IPS DF 19.7 (cell line): Measurements from ENCODE around the gene PCP2.
A peak's percentile ranks its signal among the peaks of the same experiment; 100 is the strongest.

Source experiments
- DNase-seq: peaks from one replicate; pipeline ENCODE4 v3.0.0-alpha.2; 2013; ENCODE audit warnings: low read depth, low spot score

The PCP2 gene

GRCh38 chr19:7633698-7634097 lies at the start of gene PCP2:
TSS of gene PCP2 (minus strand) at chr19:7633719. CDS start at chr19:7633457, 262 bp downstream.
- DNase-seq: no peak

GRCh38 chr19:7682175-7682855 lies 48.8 kb upstream of the PCP2 start:
- no peak for DNase-seq

DNA sequence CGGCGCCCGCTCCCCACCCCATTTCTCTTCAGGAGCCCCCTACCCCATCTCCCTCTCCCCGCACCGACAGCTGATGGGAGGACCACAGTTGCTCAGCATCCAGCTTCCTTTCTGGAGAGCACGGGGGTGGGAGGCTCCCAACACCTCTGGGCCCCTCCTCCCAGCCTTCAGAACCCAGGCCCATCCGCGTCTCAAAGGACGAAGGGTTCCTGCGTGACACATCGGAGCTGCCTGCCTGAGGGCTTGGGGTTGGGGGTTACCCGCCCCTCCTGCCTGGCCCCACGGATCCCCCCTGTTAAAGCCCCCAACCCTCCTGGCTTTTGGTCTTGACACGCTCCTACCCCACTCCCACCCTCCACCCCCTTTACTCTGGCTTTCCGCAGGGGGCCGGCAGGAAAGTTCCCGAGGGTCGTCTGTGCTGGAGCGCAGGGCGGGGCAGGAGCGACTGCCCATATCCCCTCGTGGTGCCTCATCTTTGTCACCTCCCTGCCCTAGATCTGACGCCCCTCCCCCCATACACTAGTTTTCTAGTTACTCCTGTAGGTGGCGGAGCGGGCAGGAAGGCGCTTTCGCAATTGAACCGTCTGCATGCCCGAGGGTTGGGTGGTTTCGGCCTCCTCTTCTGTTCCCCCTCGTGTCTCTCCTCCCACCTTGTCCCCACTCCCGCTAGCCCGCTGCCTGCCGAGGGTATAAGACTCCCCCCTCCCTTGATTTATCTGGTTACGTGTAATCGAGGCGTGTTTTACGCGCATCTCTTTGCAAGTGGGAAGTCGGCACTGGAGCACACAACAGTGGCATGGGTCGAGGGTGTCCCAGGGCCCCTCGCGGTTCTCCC lies 48.0 kb upstream of the PCP2 start:
- DNase-seq: peak; percentile 67

- DNase-seq: no peak
These were observed 47.3 kb upstream of the PCP2 start, which contains the start of gene TRAPPC5 for GRCh38 chr19:7680606-7681339. TSS of gene TRAPPC5 (plus strand) at chr19:7680833. CDS start at chr19:7682254, 1,421 bp downstream.

DNA sequence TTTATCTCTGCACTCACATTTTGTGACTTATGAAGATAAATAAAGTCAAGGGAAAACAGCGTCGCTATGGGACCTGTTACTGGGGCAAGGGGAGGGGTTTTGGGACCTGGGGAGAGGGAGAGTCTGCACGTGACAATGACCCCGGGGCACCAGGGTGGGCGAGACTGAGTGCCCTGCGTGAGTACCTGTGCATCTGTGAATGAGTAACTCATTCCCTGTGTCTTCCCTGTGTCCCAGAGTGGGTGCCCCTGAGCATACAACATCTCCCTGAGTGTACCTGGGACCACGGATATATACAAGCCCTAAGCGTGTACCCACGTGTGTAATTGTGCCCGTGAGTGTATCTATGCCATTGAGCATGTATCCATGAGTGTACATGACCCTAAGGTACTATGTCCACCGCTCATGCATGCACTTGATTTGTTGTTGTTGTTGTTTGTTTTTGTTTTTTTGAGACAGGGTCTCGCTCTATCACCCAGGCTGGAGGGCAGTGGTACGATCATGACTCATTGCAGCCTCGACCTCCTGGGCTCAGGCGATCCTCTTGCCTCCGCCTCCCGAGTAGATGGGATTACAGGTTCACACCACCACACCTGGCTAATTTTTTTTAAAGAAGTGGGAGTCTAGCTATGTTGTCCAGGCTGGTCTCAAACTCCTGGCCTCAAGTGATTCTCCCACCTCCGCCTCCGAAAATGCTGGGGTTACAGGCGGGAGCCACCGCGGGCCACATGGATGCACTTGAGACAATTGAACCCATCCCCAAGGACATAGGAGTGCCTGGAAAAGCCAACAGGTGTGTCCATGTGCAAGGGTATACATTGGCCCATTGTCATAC lies 46.5 kb upstream of the PCP2 start:
- no peak for DNase-seq

- DNase-seq: no peak
These were observed 45.6 kb upstream of the PCP2 start for GRCh38 chr19:7678971-7679751.

- DNase-seq: no peak
These were observed 44.3 kb upstream of the PCP2 start for GRCh38 chr19:7677669-7678311.

DNA sequence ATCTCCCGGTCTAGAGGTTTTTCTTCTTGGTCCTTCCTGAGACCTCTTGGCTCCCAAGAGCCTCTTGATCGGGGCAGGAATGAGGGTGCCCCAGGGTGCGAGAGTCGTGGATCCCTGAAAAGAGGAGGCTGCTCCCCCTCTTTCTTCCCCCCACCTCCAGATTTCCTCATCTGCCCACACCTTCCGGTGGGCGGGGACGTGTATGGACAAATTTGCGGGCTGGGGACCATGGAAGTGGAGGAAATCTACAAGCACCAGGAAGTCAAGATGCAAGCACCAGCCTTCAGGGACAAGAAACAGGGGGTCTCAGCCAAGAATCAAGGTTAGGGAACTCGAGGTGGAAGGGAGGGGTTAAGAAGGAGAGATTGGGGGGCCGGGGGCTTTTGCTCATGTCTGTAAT lies 43.3 kb upstream of the PCP2 start, which contains the start of gene MCEMP1:
MCEMP1 (plus strand) TSS at position 237 of the 400 bp plus-strand sequence; CDS start at position 268, 31 bp downstream.
- no peak for DNase-seq

DNA sequence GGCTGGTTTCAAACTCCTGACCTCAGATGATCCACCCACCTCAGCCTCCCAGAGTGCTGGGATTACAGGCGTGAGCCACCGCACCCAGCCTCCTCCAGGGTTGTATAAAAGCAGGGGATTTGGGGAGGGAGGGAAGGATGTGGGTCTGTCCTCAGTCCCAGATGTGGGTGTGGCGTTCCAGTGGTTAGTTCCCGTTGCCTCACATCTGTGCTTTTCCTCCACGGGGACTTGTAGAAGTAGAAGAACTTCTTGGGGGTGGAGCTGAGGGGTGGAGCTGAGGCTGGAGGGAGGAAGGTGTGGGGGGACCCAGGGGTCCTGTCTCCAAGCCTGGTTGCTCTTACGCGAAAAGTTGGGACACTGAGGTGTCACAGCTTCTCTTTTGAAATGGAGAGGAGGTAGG lies 42.9 kb upstream of the PCP2 start:
- DNase-seq: no peak

GRCh38 chr19:7674010-7675005 lies 40.8 kb upstream of the PCP2 start:
- no peak for DNase-seq

DNA sequence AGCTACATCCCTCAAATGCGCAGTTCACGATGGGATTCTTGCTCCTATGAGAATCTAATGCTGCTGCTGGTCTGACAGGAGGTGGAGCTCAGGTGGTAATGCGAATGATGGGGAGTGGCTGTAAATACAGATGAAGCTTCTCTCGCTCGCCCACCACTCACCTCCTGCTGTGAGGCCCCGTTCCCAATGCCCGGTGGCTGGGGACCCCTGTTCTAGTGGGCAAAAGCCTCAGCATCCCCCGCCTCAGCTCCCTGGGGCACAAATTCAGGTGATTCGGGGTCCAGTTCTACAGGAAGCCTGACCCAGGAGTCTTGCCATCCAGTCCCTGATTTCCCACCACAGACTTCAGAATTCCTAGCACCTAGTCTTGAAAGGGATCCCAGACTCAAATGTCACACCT lies 39.0 kb upstream of the PCP2 start:
- DNase-seq: no peak

DNA sequence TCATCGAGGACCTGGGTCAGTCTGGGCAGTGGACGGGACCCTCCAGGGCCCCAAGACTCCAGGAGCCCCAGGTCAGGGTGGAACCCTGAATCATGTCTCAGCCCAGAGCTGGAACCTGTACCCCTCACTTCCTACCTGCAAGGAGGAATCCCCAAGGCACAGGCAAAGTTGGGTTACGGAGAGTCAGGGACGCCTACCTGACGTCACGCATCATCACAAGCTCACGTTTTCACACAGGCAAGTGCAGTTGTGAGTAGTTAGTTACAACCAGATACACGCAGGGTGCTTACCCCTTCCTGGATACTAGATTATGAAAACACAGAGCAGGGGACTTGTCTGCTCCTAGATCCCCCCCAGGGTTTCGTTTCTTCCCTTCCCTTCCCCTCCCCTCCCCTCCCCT lies 37.3 kb upstream of the PCP2 start:
- DNase-seq: no peak

DNA sequence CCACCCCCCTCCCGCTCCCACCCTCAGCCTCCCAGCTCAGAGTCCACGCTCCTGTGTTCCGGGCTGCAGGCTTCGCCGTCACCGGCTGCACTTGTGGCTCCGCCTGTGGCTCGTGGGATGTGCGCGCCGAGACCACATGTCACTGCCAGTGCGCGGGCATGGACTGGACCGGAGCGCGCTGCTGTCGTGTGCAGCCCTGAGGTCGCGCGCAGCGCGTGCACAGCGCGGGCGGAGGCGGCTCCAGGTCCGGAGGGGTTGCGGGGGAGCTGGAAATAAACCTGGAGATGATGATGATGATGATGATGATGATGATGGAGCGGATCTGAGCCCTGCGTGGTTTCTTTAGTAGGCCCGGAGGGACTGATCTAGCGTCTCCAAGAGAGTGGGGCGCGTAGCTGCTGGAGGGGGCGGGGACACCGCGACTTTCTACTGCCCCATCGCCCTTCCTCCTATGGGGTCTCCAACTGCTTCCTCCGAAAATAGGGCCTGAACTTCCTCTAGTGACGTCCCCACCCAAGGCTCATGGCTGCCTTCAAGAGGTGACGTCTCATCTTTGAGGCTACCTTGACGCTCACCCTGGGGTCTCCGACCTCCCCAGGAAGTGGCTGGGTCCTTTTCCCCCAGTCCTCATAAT lies 36.7 kb upstream of the PCP2 start:
- no peak for DNase-seq

DNA sequence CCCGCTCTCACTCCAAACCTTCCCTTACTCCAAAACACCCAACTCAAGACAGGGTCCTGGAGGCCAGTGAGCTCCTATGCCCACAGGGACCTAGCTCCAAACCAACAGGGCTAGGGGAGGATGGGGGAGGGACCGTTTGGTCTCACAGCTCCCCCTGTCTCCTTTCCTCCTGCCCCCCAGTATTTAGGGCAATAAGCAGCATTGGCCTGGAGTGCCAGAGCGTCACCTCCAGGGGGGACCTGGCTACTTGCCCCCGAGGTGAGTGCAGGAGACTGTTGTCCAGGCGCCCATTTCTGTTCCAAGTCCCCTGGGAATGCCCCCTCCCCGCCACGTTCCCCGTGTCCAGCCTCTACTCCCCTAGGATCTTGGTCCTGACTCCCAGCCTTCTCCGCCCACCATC lies 36.1 kb upstream of the PCP2 start:
- no peak for DNase-seq

- DNase-seq: no peak
These were observed 35.3 kb upstream of the PCP2 start, which contains the start of gene RETN for GRCh38 chr19:7668842-7669241. TSS of gene RETN (plus strand) at chr19:7669049. CDS start at chr19:7669327, 278 bp downstream.

GRCh38 chr19:7665076-7665475 lies 31.6 kb upstream of the PCP2 start:
- no peak for DNase-seq

DNA sequence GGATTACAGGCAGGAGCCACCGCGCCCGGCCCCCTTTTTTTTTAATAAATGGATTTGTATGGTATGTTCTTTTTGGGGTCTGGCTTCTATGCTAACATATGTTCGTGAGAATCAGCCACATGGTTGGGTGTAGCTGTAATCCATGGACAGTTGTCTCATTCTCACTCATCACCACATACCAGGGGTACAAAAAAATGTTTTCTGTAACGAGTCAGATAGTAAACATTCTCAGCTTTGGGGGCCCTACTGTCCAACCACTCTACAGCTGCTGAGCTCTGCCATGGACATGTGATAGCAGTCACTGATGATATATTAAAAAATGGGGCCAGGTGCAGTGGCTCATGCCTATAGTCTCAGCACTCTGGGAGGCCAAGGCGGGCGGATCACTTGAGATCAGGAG lies 30.2 kb upstream of the PCP2 start:
- no peak for DNase-seq

DNA sequence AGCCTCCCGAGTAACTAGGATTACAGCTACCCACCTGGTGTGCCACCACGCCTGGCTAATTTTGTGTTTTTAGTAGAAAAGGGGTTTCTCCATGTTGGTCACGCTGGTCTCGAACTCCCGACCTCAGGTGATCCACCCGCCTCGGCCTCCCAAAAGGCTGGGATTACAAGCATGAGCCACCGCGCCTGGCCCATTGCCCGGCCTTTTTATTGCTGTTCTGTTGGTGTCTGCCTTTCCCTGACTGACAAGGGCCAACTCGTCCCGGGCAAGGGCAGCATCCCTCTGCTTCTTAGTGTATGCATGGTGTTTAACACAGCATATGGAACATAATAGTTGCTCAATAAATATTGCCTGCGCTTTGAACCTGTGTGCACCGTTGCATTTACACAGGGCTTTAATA lies 29.1 kb upstream of the PCP2 start:
- DNase-seq: no peak
